GM19467 (cell line): ENCODE data around the gene TRERF1.

ENCODE experiments used
- ATAC-seq: cut with Tn5 transposase; IDR thresholded peaks from one replicate; pipeline ENCODE4 v1.9.1; 2021; ENCODE audit warnings: mild to moderate bottlenecking, moderate library complexity; ENCODE audit not compliant: unreplicated experiment

The TRERF1 gene

GRCh38 chr6:42176981-42177380 lies 274.7 kb downstream of the TRERF1 start:
- ATAC-seq, result no peak

- no peak for ATAC-seq
Observed at GRCh38 chr6:42175860-42176259, 275.9 kb downstream of the TRERF1 start.
